SK-N-SH (cell line): ENCODE measurements around the gene C6orf120. TPM values are rescaled to one million over a fixed set of nuclear protein-coding genes. Genes with fewer than 3 reads are reported as not detected.

Experiments
- CTCF ChIA-PET: fragments of 300-600, 350-600 bp; formaldehyde crosslinking; extraction: SDS; loops from one replicate; lab custom pipeline; 2021; lab: Yijun Ruan, JAX
- POLR2A ChIA-PET: fragments of 350-600 bp; sonication (Branson Sonifier 250); formaldehyde crosslinking; extraction: SDS; loops from one replicate; lab custom pipeline; 2020; ENCODE audit warnings: antibody characterized with exemption, inconsistent platforms; lab: Yijun Ruan, JAX
- DNase-seq: peaks from one replicate; pipeline ENCODE4 v3.0.0; 2012
- H2AFZ ChIP-seq: fragments of 200-600 bp; sonication (generic); 2 replicates; pipeline ENCODE4 v1.8.1; 2016; ENCODE audit warnings: antibody characterized with exemption, mild to moderate bottlenecking, low read depth
- H3F3A ChIP-seq: fragments of 200-600 bp; sonication (generic); replicated peaks from 2 replicates; pipeline ENCODE3; 2016; ENCODE audit warnings: antibody characterized with exemption, mild to moderate bottlenecking; ENCODE audit not compliant: insufficient read depth
- H3K27ac ChIP-seq, 2 experiments: fragments of 200-500 bp in 1 of 2; fragments of 200-600 bp in 1 of 2; sonication (Bioruptor generic) in 1 of 2; sonication (generic), shearing (Covaris generic) in 1 of 2; 2 replicates each; pipeline versions ENCODE4 v1.5.1 to v1.6.1; 2014 to 2016; ENCODE audit warnings: low read depth in 2 of 2, inconsistent platforms in 1 of 2, low read length in 1 of 2, mild to moderate bottlenecking in 1 of 2, mixed read lengths in 1 of 2
- H3K27me3 ChIP-seq: fragments of 200-600 bp; sonication (generic), shearing (Covaris generic); 2 replicates; pipeline ENCODE4 v1.6.1; 2016; ENCODE audit warnings: mixed run types; ENCODE audit not compliant: insufficient read depth
- H3K36me3 ChIP-seq, 2 experiments: fragments of 200-500 bp in 1 of 2; fragments of 200-600 bp in 1 of 2; sonication (Bioruptor generic) in 1 of 2; sonication (generic) in 1 of 2; replicated peaks in 1 of 2; 2 replicates each; pipeline versions ENCODE3 to v1.5.1; 2014 to 2016; ENCODE audit warnings: low read length in 1 of 2, mild to moderate bottlenecking in 1 of 2; ENCODE audit not compliant: insufficient read depth in 2 of 2, control insufficient read depth in 1 of 2
- H3K4me1 ChIP-seq, 2 experiments: fragments of 200-500 bp in 1 of 2; fragments of 200-600 bp in 1 of 2; sonication (Bioruptor generic) in 1 of 2; sonication (generic), shearing (Covaris generic) in 1 of 2; 2 replicates each; pipeline versions ENCODE4 v1.5.1 to v1.6.1; 2014 to 2016; ENCODE audit warnings: low read depth in 1 of 2, low read length in 1 of 2, mixed run types in 1 of 2; ENCODE audit not compliant: insufficient read depth in 2 of 2, control insufficient read depth in 1 of 2
- H3K4me2 ChIP-seq: fragments of 200-600 bp; sonication (generic), shearing (Covaris generic); 2 replicates; pipeline ENCODE4 v1.6.1; 2017; ENCODE audit warnings: mixed run types
- H3K4me3 ChIP-seq, 2 experiments: fragments of 200-500 bp in 1 of 2; fragments of 200-600 bp in 1 of 2; sonication (Bioruptor generic) in 1 of 2; sonication (generic), shearing (Covaris generic) in 1 of 2; 2 replicates each; pipeline versions ENCODE4 v1.5.1 to v1.8.1; 2014 to 2016; ENCODE audit warnings: low read depth in 2 of 2, inconsistent platforms in 1 of 2, low read length in 1 of 2, mild to moderate bottlenecking in 1 of 2, mixed read lengths in 1 of 2, moderate library complexity in 1 of 2
- H3K79me2 ChIP-seq: fragments of 200-600 bp; sonication (generic); 2 replicates; pipeline ENCODE4 v1.8.1; 2017; ENCODE audit warnings: mild to moderate bottlenecking; ENCODE audit not compliant: insufficient read depth
- H3K9ac ChIP-seq: fragments of 200-600 bp; sonication (generic); 2 replicates; pipeline ENCODE4 v1.6.1; 2017; ENCODE audit warnings: mixed run types
- H3K9me2 ChIP-seq: fragments of 200-600 bp; sonication (generic); 2 replicates; pipeline ENCODE4 v1.6.1; 2017; ENCODE audit warnings: mixed run types
- H3K9me3 ChIP-seq: fragments of 200-600 bp; sonication (generic); 2 replicates; pipeline ENCODE4 v1.6.1; 2017; ENCODE audit warnings: mixed run types, mild to moderate bottlenecking, moderate library complexity
- H4K20me1 ChIP-seq: fragments of 200-600 bp; sonication (generic); 2 replicates; pipeline ENCODE4 v1.6.1; 2017; ENCODE audit warnings: mild to moderate bottlenecking, mixed run types; ENCODE audit not compliant: insufficient read depth
- CHD2 ChIP-seq: fragments of 150-350 bp; IDR thresholded peaks from 2 replicates; pipeline ENCODE4 v1.6.1; 2018; ENCODE audit warnings: low read length; ENCODE audit not compliant: partially characterized antibody
- EZH2phosphoT487 ChIP-seq: fragments of 200-600 bp; sonication (generic); IDR thresholded peaks from 2 replicates; pipeline ENCODE4 v1.6.1; 2017; ENCODE audit warnings: low read depth, mixed run types, mild to moderate bottlenecking, antibody characterized with exemption, moderate library complexity, borderline replicate concordance
- FOSL2 ChIP-seq: IDR thresholded peaks from 2 replicates; pipeline ENCODE4 v1.4.0; 2012; ENCODE audit warnings: low read depth, mild to moderate bottlenecking, moderate library complexity, borderline replicate concordance
- GABPA ChIP-seq: IDR thresholded peaks from 2 replicates; pipeline ENCODE4 v1.4.0; 2012; ENCODE audit warnings: low read depth, mild to moderate bottlenecking
- IRF3 ChIP-seq: fragments of 150-350 bp; IDR thresholded peaks from 2 replicates; pipeline ENCODE4 v1.6.1; 2016; ENCODE audit warnings: mild to moderate bottlenecking, low read depth, low read length
- NFIC ChIP-seq: IDR thresholded peaks from 2 replicates; pipeline ENCODE4 v1.4.0; 2012; ENCODE audit warnings: borderline replicate concordance
- NRF1 ChIP-seq: IDR thresholded peaks from 2 replicates; pipeline ENCODE4 v1.6.1; 2012; ENCODE audit warnings: low read depth, mild to moderate bottlenecking, low read length
- PBX3 ChIP-seq: IDR thresholded peaks from 2 replicates; pipeline ENCODE4; 2012
- RAD21 ChIP-seq: IDR thresholded peaks from 2 replicates; pipeline ENCODE4 v1.6.1; 2012; ENCODE audit warnings: mild to moderate bottlenecking, low read length
- RCOR1 ChIP-seq: fragments of 150-350 bp; IDR thresholded peaks from 2 replicates; pipeline ENCODE4 v1.6.1; 2017; ENCODE audit warnings: antibody characterized with exemption, low read length
- REST ChIP-seq: IDR thresholded peaks from 2 replicates; pipeline ENCODE4 v1.6.1; 2012; ENCODE audit warnings: mild to moderate bottlenecking, low read depth, low read length, moderate library complexity
- RFX5 ChIP-seq: IDR thresholded peaks from 2 replicates; pipeline ENCODE4 v1.6.1; 2012; ENCODE audit warnings: mild to moderate bottlenecking, improper control_type of control experiment, low read length
- RXRA ChIP-seq: IDR thresholded peaks from 2 replicates; pipeline ENCODE4 v1.4.0; 2012; ENCODE audit warnings: low read depth, mild to moderate bottlenecking, borderline replicate concordance
- TAF1 ChIP-seq: IDR thresholded peaks from 2 replicates; pipeline ENCODE4 v1.6.1; 2012; ENCODE audit warnings: low read depth, mild to moderate bottlenecking, low read length, moderate library complexity, borderline replicate concordance
- USF2 ChIP-seq: fragments of 150-350 bp; IDR thresholded peaks from 2 replicates; pipeline ENCODE4 v1.6.1; 2017; ENCODE audit warnings: antibody characterized with exemption, low read length, low read depth, borderline replicate concordance
- YY1 ChIP-seq: IDR thresholded peaks from 2 replicates; pipeline ENCODE4 v1.4.0; 2012; ENCODE audit warnings: low read depth, mild to moderate bottlenecking
- ZBTB33 ChIP-seq: IDR thresholded peaks from 2 replicates; pipeline ENCODE4 v1.4.0; 2012; ENCODE audit warnings: low read depth, borderline replicate concordance
- WGBS: methylation state at CpG from one replicate; pipeline ENCODE4 v1.1.6; 2017; ENCODE audit warnings: low lambda C conversion rate; 5-methylcytosine and 5-hydroxymethylcytosine counted together
- polyA plus RNA-seq, 3 experiments: library from polyadenylated mRNA; depleted of rRNA; stranded (reverse); fragments of >200 nt; gene quantifications; 2 replicates each; pipeline ENCODE4 v1.2.3, GENCODE V29; 2012

The C6orf120 gene
- polyA plus RNA-seq, 1 of the 3 experiments (the other 2 are of a cell fraction), result 10.1 TPM

- Histone ChIP-seq H3K27me3 (no peaks in the 10 kb centered on the region), H3F3A (no peaks in the 10 kb centered on the region), H3K79me2 (no peaks in the 10 kb centered on the region), H3K36me3 (no peaks in the 10 kb centered on the region), H3K4me3 (no peak overlapping the region), H3K9me2 (no peaks in the 10 kb centered on the region), H4K20me1 (no peaks in the 10 kb centered on the region), H3K9ac (no peak overlapping the region), H3K4me2 (no peak overlapping the region), H3K4me1 (peaks cover 0 to 8% of the 10 kb centered on the region in 2 experiments; a peak in 2 of 4 replicates), H2AFZ (no peak overlapping the region), H3K9me3 (no peaks in the 10 kb centered on the region), H3K27ac (no peak overlapping the region)
- POLR2A ChIA-PET, result no interaction called here
- no peak for DNase-seq
- CTCF ChIA-PET, result no interaction called here
- no peak for TF ChIP-seq PBX3
- TF ChIP-seq CHD2, result no peak
- TF ChIP-seq RFX5, result no peak
- TF ChIP-seq YY1, result no peak
- TF ChIP-seq NFIC, result no peak
- no peak for TF ChIP-seq EZH2phosphoT487
- no peak for TF ChIP-seq RCOR1
- no peak for TF ChIP-seq ZBTB33
- TF ChIP-seq USF2, result no peak
- TF ChIP-seq RAD21, result no peak
These were observed 28.0 kb downstream of the C6orf120 start for GRCh38 chr6:169729961-169730360.

GRCh38 chr6:169738204-169738975 is 36.5 kb downstream of the C6orf120 start:
- Histone ChIP-seq H3K4me3 (no peak overlapping the region), H3K36me3 (no peaks in the 10 kb centered on the region), H4K20me1 (no peaks in the 10 kb centered on the region), H3K79me2 (no peaks in the 10 kb centered on the region), H3K9me3 (no peaks in the 10 kb centered on the region), H3F3A (no peaks in the 10 kb centered on the region), H3K4me1 (no peaks in the 10 kb centered on the region), H2AFZ (no peak overlapping the region), H3K27ac (no peak overlapping the region), H3K9ac (no peak overlapping the region), H3K27me3 (no peaks in the 10 kb centered on the region), H3K4me2 (no peak overlapping the region), H3K9me2 (no peaks in the 10 kb centered on the region)
- 80% methylated on average over 8 of the region's 9 CpGs for WGBS
- CTCF ChIA-PET, result no interaction called here
- DNase-seq, result no peak
- POLR2A ChIA-PET, result no interaction called here
- TF ChIP-seq TAF1 (no peak), RXRA (no peak), YY1 (no peak), FOSL2 (no peak), RCOR1 (no peak), NFIC (no peak), EZH2phosphoT487 (no peak), GABPA (no peak), REST (no peak), NRF1 (no peak), IRF3 (no peak)
